OCI-LY1 (cell line): ENCODE results near the gene SMAD7.

Source experiments
- H2AFZ ChIP-seq: fragments of 200-600 bp; sonication (generic), shearing (Covaris generic); 2 replicates; pipeline ENCODE4 v1.6.0; 2014; ENCODE audit warnings: antibody characterized with exemption, mild to moderate bottlenecking, low read length
- H3F3A ChIP-seq: fragments of 200-600 bp; sonication (generic), shearing (Covaris generic); 2 replicates; pipeline ENCODE4 v1.6.0; 2014; ENCODE audit warnings: mild to moderate bottlenecking, antibody characterized with exemption, low read length, moderate library complexity; ENCODE audit not compliant: insufficient read depth
- H3K27ac ChIP-seq: fragments of 200-600 bp; sonication (generic); 2 replicates; pipeline ENCODE4 v1.5.1; 2014; ENCODE audit warnings: low read length, mixed run types, mild to moderate bottlenecking, low read depth; ENCODE audit not compliant: poor library complexity, severe bottlenecking
- H3K27me3 ChIP-seq: fragments of 200-600 bp; sonication (generic); 2 replicates; pipeline ENCODE4 v1.6.0; 2014; ENCODE audit warnings: antibody characterized with exemption, mild to moderate bottlenecking, low read length, moderate library complexity; ENCODE audit not compliant: insufficient read depth
- H3K36me3 ChIP-seq: fragments of 200-600 bp; sonication (generic); 2 replicates; pipeline ENCODE4 v1.6.1; 2014; ENCODE audit warnings: mild to moderate bottlenecking, antibody characterized with exemption, low read length, moderate library complexity, mixed read lengths; ENCODE audit not compliant: insufficient read depth
- H3K4me1 ChIP-seq: fragments of 200-600 bp; sonication (generic); 2 replicates; pipeline ENCODE4 v1.5.1; 2014; ENCODE audit warnings: mild to moderate bottlenecking, low read length, moderate library complexity; ENCODE audit not compliant: insufficient read depth, severe bottlenecking
- H3K4me2 ChIP-seq: fragments of 200-600 bp; sonication (generic), shearing (Covaris generic); 2 replicates; pipeline ENCODE4 v1.6.1; 2014; ENCODE audit warnings: low read length
- H3K4me3 ChIP-seq: fragments of 200-600 bp; sonication (generic); 2 replicates; pipeline ENCODE4 v1.5.1; 2014; ENCODE audit warnings: low read length, low read depth, mild to moderate bottlenecking, mixed read lengths; ENCODE audit not compliant: poor library complexity, severe bottlenecking
- H3K79me2 ChIP-seq: fragments of 200-600 bp; shearing (Covaris generic); 2 replicates; pipeline ENCODE4 v1.6.1; 2016; ENCODE audit warnings: mixed run types, low read length, mixed read lengths; ENCODE audit not compliant: insufficient read depth
- H3K9ac ChIP-seq: fragments of 200-600 bp; sonication (generic), shearing (Covaris generic); 2 replicates; pipeline ENCODE4 v1.6.1; 2014; ENCODE audit warnings: mild to moderate bottlenecking, low read length, mixed read lengths
- H3K9me2 ChIP-seq: fragments of 200-600 bp; sonication (generic), shearing (Covaris generic); 2 replicates; pipeline ENCODE4 v1.6.1; 2014; ENCODE audit warnings: low read depth, mild to moderate bottlenecking, low read length, mixed read lengths
- H3K9me3 ChIP-seq: fragments of 200-600 bp; shearing (Covaris generic); 2 replicates; pipeline ENCODE4 v1.6.1; 2014; ENCODE audit warnings: low read length, mixed read lengths
- H4K20me1 ChIP-seq: fragments of 200-600 bp; sonication (generic), shearing (Covaris generic); 2 replicates; pipeline ENCODE4 v1.6.0; 2016; ENCODE audit warnings: mild to moderate bottlenecking, low read length; ENCODE audit not compliant: insufficient read depth
- CTCF ChIP-seq: fragments of 200-600 bp; sonication (generic), shearing (Covaris generic); IDR thresholded peaks from 2 replicates; pipeline ENCODE4 v1.5.1; 2017; ENCODE audit warnings: mild to moderate bottlenecking, antibody characterized with exemption, low read length, moderate library complexity, mixed read lengths
- EZH2 ChIP-seq: fragments of 200-600 bp; sonication (generic), shearing (Covaris generic); IDR thresholded peaks from 2 replicates; pipeline ENCODE4 v1.8.0; 2017; ENCODE audit warnings: borderline replicate concordance, mixed run types, mild to moderate bottlenecking, antibody characterized with exemption, low read length, moderate library complexity, mixed read lengths

SMAD7 gene

GRCh38 chr18:48904091-48904490 is 46.7 kb downstream of the SMAD7 start:
- Histone ChIP-seq H3K27me3 (peaks cover 20% of the 10 kb centered on the region; the same call in 1 of the 2 replicates), H3K36me3 (no peaks in the 10 kb centered on the region), H3F3A (no peaks in the 10 kb centered on the region), H2AFZ (no peak overlapping the region), H3K79me2 (no peaks in the 10 kb centered on the region), H3K4me1 (peaks cover 4% of the 10 kb centered on the region), H3K4me2 (no peak overlapping the region), H3K9me3 (0 out of 2 replicates have a peak, but pooled peaks cover 10% of the 10 kb centered on the region), H4K20me1 (no peaks in the 10 kb centered on the region), H3K27ac (no peak overlapping the region), H3K4me3 (no peak overlapping the region), H3K9ac (no peak overlapping the region), H3K9me2 (no peaks in the 10 kb centered on the region)
- TF ChIP-seq EZH2 = no peak
- no peak for TF ChIP-seq CTCF

GRCh38 chr18:48902856-48903601 is 47.7 kb downstream of the SMAD7 start:
- Histone ChIP-seq H2AFZ (no peak overlapping the region), H3K9ac (no peak overlapping the region), H3K36me3 (no peaks in the 10 kb centered on the region), H3K4me2 (no peak overlapping the region), H3K79me2 (no peaks in the 10 kb centered on the region), H3K27me3 (peaks cover 20% of the 10 kb centered on the region; the same call in 1 of the 2 replicates), H3K9me2 (no peaks in the 10 kb centered on the region), H3K27ac (no peak overlapping the region), H3K9me3 (0 out of 2 replicates have a peak, but pooled peaks cover 10% of the 10 kb centered on the region), H4K20me1 (no peaks in the 10 kb centered on the region), H3K4me3 (no peak overlapping the region), H3K4me1 (peaks cover 4% of the 10 kb centered on the region), H3F3A (no peaks in the 10 kb centered on the region)
- no peak for TF ChIP-seq CTCF
- TF ChIP-seq EZH2 = no peak

GRCh38 chr18:48902023-48902855 is 48.5 kb downstream of the SMAD7 start:
- Histone ChIP-seq H3K4me3 (no peak overlapping the region), H3K4me2 (no peak overlapping the region), H3K79me2 (no peaks in the 10 kb centered on the region), H3K4me1 (peaks cover 4% of the 10 kb centered on the region), H3K9me2 (no peaks in the 10 kb centered on the region), H3K27ac (no peak overlapping the region), H3K36me3 (no peaks in the 10 kb centered on the region), H3F3A (no peaks in the 10 kb centered on the region), H3K27me3 (peaks cover 20% of the 10 kb centered on the region; the same call in 1 of the 2 replicates), H2AFZ (no peak overlapping the region), H4K20me1 (no peaks in the 10 kb centered on the region), H3K9ac (no peak overlapping the region), H3K9me3 (0 out of 2 replicates have a peak, but pooled peaks cover 10% of the 10 kb centered on the region)
- no peak for TF ChIP-seq EZH2
- no peak for TF ChIP-seq CTCF
